PC-9 (cell line): Measurements from ENCODE around the gene FRMD4B. TPM values are rescaled to one million over a fixed set of nuclear protein-coding genes. Genes with fewer than 3 reads are reported as not detected.
"Not testable (repeated sequence)": the region's sequence is repeated elsewhere in the genome, so short reads cannot be mapped to it uniquely, and the experiment has no call there.

ENCODE experiments used
- BruUV-seq: library from RNA; stranded (reverse); fragments of 400-500 nt; replicated peaks from 2 replicates; lab custom pipeline; 2021; lab: Mats Ljungman, UMichigan
- CTCF ChIA-PET: fragments of 300-600 bp; sonication (Branson Sonifier 250); formaldehyde crosslinking; loops from one replicate; lab custom pipeline; 2022; ENCODE audit warnings: antibody characterized with exemption; lab: Charles Lee
- POLR2A ChIA-PET: fragments of 300-600 bp; sonication (Branson Sonifier 250); formaldehyde crosslinking; loops from one replicate; lab custom pipeline; 2022; ENCODE audit warnings: antibody characterized with exemption; ENCODE audit not compliant: unreplicated experiment; lab: Charles Lee
- DNase-seq, 2 experiments: peaks; one replicate each; pipeline versions ENCODE4 v3.0.0 to v3.0.0-alpha.2; 2015 to 2022; ENCODE audit warnings: mixed read lengths in 1 of 2
- H2AFZ ChIP-seq: fragments of 200-600 bp; sonication (generic); 2 replicates; pipeline ENCODE4 v1.8.1; 2017; ENCODE audit warnings: antibody characterized with exemption
- H3F3A ChIP-seq: fragments of 200-600 bp; sonication (generic); 2 replicates; pipeline ENCODE4 v1.8.1; 2017; ENCODE audit warnings: antibody characterized with exemption, mild to moderate bottlenecking, low read depth; ENCODE audit not compliant: insufficient read depth
- H3K27ac ChIP-seq: fragments of 200-600 bp; sonication (generic); 2 replicates; pipeline ENCODE4 v1.6.1; 2016; ENCODE audit warnings: mixed run types
- H3K27me3 ChIP-seq: fragments of 200-600 bp; sonication (generic); 2 replicates; pipeline ENCODE4 v1.6.1; 2016; ENCODE audit warnings: low read depth, mixed run types; ENCODE audit not compliant: insufficient read depth
- H3K36me3 ChIP-seq: fragments of 200-600 bp; sonication (generic); 2 replicates; pipeline ENCODE4 v1.6.1; 2016; ENCODE audit warnings: low read depth, mixed run types
- H3K4me1 ChIP-seq: fragments of 200-600 bp; sonication (generic); replicated peaks from 2 replicates; pipeline ENCODE4 v1.6.1; 2016; ENCODE audit warnings: mixed run types; ENCODE audit not compliant: insufficient read depth
- H3K4me2 ChIP-seq: fragments of 200-600 bp; sonication (generic); 2 replicates; pipeline ENCODE4 v1.6.1; 2017; ENCODE audit warnings: mixed run types
- H3K4me3 ChIP-seq: fragments of 200-600 bp; sonication (generic); 2 replicates; pipeline ENCODE4 v1.6.1; 2016; ENCODE audit warnings: mixed run types
- H3K79me2 ChIP-seq: fragments of 200-600 bp; sonication (generic); 2 replicates; pipeline ENCODE4 v1.6.1; 2017; ENCODE audit warnings: low read depth, mixed run types
- H3K9me2 ChIP-seq: fragments of 200-600 bp; sonication (generic); 2 replicates; pipeline ENCODE4 v1.8.1; 2017; ENCODE audit warnings: mild to moderate bottlenecking; ENCODE audit not compliant: insufficient read depth
- H3K9me3 ChIP-seq: fragments of 200-600 bp; sonication (generic); 2 replicates; pipeline ENCODE4 v1.8.1; 2016; ENCODE audit warnings: low read depth; ENCODE audit not compliant: insufficient read depth
- H4K20me1 ChIP-seq: fragments of 200-600 bp; sonication (generic); 2 replicates; pipeline ENCODE4 v1.8.1; 2017; ENCODE audit not compliant: insufficient read depth
- CTCF ChIP-seq: fragments of 200-600 bp; sonication (generic); conservative IDR thresholded peaks from 2 replicates; pipeline ENCODE4 v1.6.1; 2017; ENCODE audit warnings: mixed run types, antibody characterized with exemption, mild to moderate bottlenecking, moderate library complexity
- EZH2 ChIP-seq: fragments of 200-600 bp; sonication (generic); IDR thresholded peaks from 2 replicates; pipeline ENCODE4 v1.8.0; 2017; ENCODE audit warnings: antibody characterized with exemption, low read depth
- intact Hi-C: fragments of 100-400 bp; cut with micrococcal nuclease; formaldehyde crosslinking; loops from one replicate; pipeline ENCODE4 v1.10.0; 2022; ENCODE audit not compliant: unreplicated experiment
- total RNA-seq: library from RNA; stranded (reverse); gene quantifications from 2 replicates; pipeline ENCODE4 v1.2.3, GENCODE V29; 2021

FRMD4B gene
- total RNA-seq, 1 experiment from 2014 or later, result 10.2 TPM

- H2AFZ ChIP-seq, result peak overlapping the region; percentile 66; the same call in 1 of the 2 replicates
- H3K27ac ChIP-seq, result peak overlapping the region; percentile 58
- no peaks in the 10 kb centered on the region for H3K36me3 ChIP-seq
- peak overlapping the region; percentile 74 for H3K4me2 ChIP-seq
- H3K4me1 ChIP-seq, result peaks cover 53% of the 10 kb centered on the region
- peak; percentile 28 to 64 for DNase-seq
- CTCF ChIA-PET, result interaction anchor here (0.6 to 1.6 kb wide), 7 partner anchors 24 to 71 kb away, joined by 3 to 8 read pairs (median 6); no protein-coding TSS in a partner anchor
- no peaks in the 10 kb centered on the region for H3K27me3 ChIP-seq
- H3K9me2 ChIP-seq, result no peaks in the 10 kb centered on the region
- H3K9me3 ChIP-seq, result no peaks in the 10 kb centered on the region
- no TSS peak for BruUV-seq
- H4K20me1 ChIP-seq, result no peaks in the 10 kb centered on the region
- POLR2A ChIA-PET, result interaction anchor here (0.6 kb wide), 1 partner anchor 56 kb away, joined by 4 read pairs; no protein-coding TSS in a partner anchor
- no peak for TF ChIP-seq CTCF
- no peak for TF ChIP-seq EZH2
- H3K79me2 ChIP-seq, result 0 out of 2 replicates have a peak, but pooled peaks cover 14% of the 10 kb centered on the region
- peak overlapping the region; percentile 53 for H3K4me3 ChIP-seq
- H3F3A ChIP-seq, result peaks cover 37% of the 10 kb centered on the region
- intact Hi-C loops, result loop anchor here (1.0 to 10.0 kb wide), 3 partner anchors 37 to 152 kb away; partner anchors contain the start of genes ARL6IP5 and UBA3
Observed at GRCh38 chr3:69236812-69237707, 148.8 kb downstream of the FRMD4B start.

- H3K4me2 ChIP-seq, result peak overlapping the region; percentile 74
- TF ChIP-seq EZH2 (no peak), CTCF (no peak)
- H3K27me3 ChIP-seq, result no peaks in the 10 kb centered on the region
- H3K9me3 ChIP-seq, result no peaks in the 10 kb centered on the region
- H3K36me3 ChIP-seq, result no peaks in the 10 kb centered on the region
- H4K20me1 ChIP-seq, result no peaks in the 10 kb centered on the region
- H3K9me2 ChIP-seq, result no peaks in the 10 kb centered on the region
- CTCF ChIA-PET, result interaction anchor here (0.7 kb wide), 1 partner anchor 68 kb away, joined by 6 read pairs; no protein-coding TSS in a partner anchor
- DNase-seq, result no peak
- POLR2A ChIA-PET, result interaction anchor here (0.7 kb wide), 2 partner anchors 37 to 535 kb away, joined by 3 to 10 read pairs; no protein-coding TSS in a partner anchor
- peak overlapping the region; percentile 56 for H3K27ac ChIP-seq
- H3K79me2 ChIP-seq, result 0 out of 2 replicates have a peak, but pooled peaks cover 14% of the 10 kb centered on the region
- H3F3A ChIP-seq, result peaks cover 49% of the 10 kb centered on the region
- intact Hi-C loops, result loop anchor here (10.0 kb wide), 1 partner anchor 151 kb away; the partner anchor contains the start of genes ARL6IP5 and UBA3
- H2AFZ ChIP-seq, result no peak overlapping the region
- H3K4me3 ChIP-seq, result peak overlapping the region; percentile 53; the same call in 1 of the 2 replicates
- no TSS peak for BruUV-seq
- peaks cover 65% of the 10 kb centered on the region for H3K4me1 ChIP-seq
Observed at GRCh38 chr3:69235882-69236281, 150.0 kb downstream of the FRMD4B start.

GRCh38 chr3:69235227-69235626, 150.7 kb downstream of the FRMD4B start:
- Histone ChIP-seq H3K4me1 (peaks cover 71% of the 10 kb centered on the region), H3F3A (peaks cover 51% of the 10 kb centered on the region), H3K79me2 (0 out of 2 replicates have a peak, but pooled peaks cover 14% of the 10 kb centered on the region), H3K27ac (peak overlapping the region; percentile 56), H3K4me2 (peak overlapping the region; percentile 74)
- CTCF ChIA-PET, result interaction anchor here (0.6 kb wide), 1 partner anchor 57 kb away, joined by 5 read pairs; no protein-coding TSS in a partner anchor
- intact Hi-C loops, result loop anchor here (10.0 kb wide), 1 partner anchor 150 kb away; the partner anchor contains the start of genes ARL6IP5 and UBA3
- DNase-seq, result peak; percentile 50 to 69
- not testable (repeated sequence) for H3K9me3 ChIP-seq, H3K36me3 ChIP-seq, H2AFZ ChIP-seq, BruUV-seq, H3K27me3 ChIP-seq, H4K20me1 ChIP-seq, H3K9me2 ChIP-seq, H3K4me3 ChIP-seq
- POLR2A ChIA-PET, result interaction anchor here (0.5 to 0.8 kb wide), 4 partner anchors 10 to 51 kb away, joined by 3 to 14 read pairs (median 6); no protein-coding TSS in a partner anchor
